IPS-18a (cell line): ENCODE results near the gene JARID2.
A peak's percentile ranks its signal among the peaks of the same experiment; 100 is the strongest.

ENCODE experiments used
- H3K27ac ChIP-seq: one replicate; pipeline ENCODE4 v1.5.1; 2013; ENCODE audit warnings: low read length
- H3K27me3 ChIP-seq: one replicate; pipeline ENCODE4 v1.6.1; 2013; ENCODE audit warnings: mild to moderate bottlenecking, low read length; ENCODE audit not compliant: control insufficient read depth, insufficient read depth
- H3K36me3 ChIP-seq: one replicate; pipeline ENCODE4 v1.6.1; 2013; ENCODE audit warnings: low read depth, low read length; ENCODE audit not compliant: control insufficient read depth
- H3K4me1 ChIP-seq: one replicate; pipeline ENCODE4 v1.6.1; 2013; ENCODE audit warnings: low read depth, low read length; ENCODE audit not compliant: control insufficient read depth
- H3K4me3 ChIP-seq: one replicate; pipeline ENCODE4 v1.5.1; 2013; ENCODE audit warnings: low read length
- H3K9ac ChIP-seq: one replicate; pipeline ENCODE4 v1.6.1; 2013; ENCODE audit warnings: mild to moderate bottlenecking, low read length, moderate library complexity
- H3K9me3 ChIP-seq: one replicate; pipeline ENCODE4 v1.6.1; 2013; ENCODE audit warnings: low read depth, low read length; ENCODE audit not compliant: control insufficient read depth

The JARID2 gene

GRCh38 chr6:15248451-15249370 lies 2.8 kb downstream of the JARID2 start:
- Histone ChIP-seq H3K27me3 (no peaks in the 10 kb centered on the region), H3K36me3 (peaks cover 5% of the 10 kb centered on the region), H3K27ac (no peak overlapping the region), H3K9ac (peak overlapping the region; percentile 11), H3K4me1 (peaks cover 41% of the 10 kb centered on the region), H3K9me3 (no peaks in the 10 kb centered on the region), H3K4me3 (peak overlapping the region; percentile 60)

DNA sequence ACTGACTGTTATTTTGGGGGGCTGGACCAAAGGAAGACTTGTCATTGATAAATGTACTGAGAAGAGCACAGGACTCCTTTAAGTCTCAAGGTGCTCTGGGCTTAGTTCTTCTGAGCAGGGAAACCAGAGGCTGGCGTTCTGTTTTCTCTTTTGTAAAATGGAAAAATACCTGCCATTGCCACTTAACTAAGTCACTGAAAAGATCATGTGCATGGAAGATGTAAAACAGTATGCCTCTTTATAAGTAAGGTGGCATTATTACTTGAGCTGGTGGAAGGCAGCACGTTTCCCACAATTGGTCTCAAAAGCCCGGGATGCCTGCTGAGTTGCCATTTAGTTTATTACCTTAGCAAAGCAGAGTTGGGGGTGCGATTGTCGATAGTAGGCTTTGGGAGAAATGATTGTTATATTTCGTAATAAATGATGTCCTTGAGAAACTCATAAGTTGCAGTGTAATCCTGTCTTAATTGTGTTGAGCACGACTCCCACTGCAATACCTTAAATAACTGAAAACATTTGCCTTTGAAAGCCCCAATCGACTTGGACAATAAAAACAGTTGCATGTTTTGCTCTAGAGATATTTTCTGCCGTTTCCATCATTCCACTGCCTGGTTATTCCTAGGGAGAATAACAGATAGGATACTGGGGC lies 3.6 kb downstream of the JARID2 start:
- H3K36me3 ChIP-seq: peaks cover 11% of the 10 kb centered on the region
- peak overlapping the region; percentile 11 for H3K9ac ChIP-seq
- no peaks in the 10 kb centered on the region for H3K9me3 ChIP-seq
- H3K27ac ChIP-seq: no peak overlapping the region
- H3K27me3 ChIP-seq: no peaks in the 10 kb centered on the region
- peaks cover 44% of the 10 kb centered on the region for H3K4me1 ChIP-seq
- peak overlapping the region; percentile 60 for H3K4me3 ChIP-seq

GRCh38 chr6:15250187-15251168 lies 4.6 kb downstream of the JARID2 start:
- H3K4me3 ChIP-seq: peak overlapping the region; percentile 60
- peaks cover 54% of the 10 kb centered on the region for H3K4me1 ChIP-seq
- no peak overlapping the region for H3K9ac ChIP-seq
- H3K27me3 ChIP-seq: no peaks in the 10 kb centered on the region
- peaks cover 11% of the 10 kb centered on the region for H3K36me3 ChIP-seq
- H3K27ac ChIP-seq: no peak overlapping the region
- no peaks in the 10 kb centered on the region for H3K9me3 ChIP-seq

DNA sequence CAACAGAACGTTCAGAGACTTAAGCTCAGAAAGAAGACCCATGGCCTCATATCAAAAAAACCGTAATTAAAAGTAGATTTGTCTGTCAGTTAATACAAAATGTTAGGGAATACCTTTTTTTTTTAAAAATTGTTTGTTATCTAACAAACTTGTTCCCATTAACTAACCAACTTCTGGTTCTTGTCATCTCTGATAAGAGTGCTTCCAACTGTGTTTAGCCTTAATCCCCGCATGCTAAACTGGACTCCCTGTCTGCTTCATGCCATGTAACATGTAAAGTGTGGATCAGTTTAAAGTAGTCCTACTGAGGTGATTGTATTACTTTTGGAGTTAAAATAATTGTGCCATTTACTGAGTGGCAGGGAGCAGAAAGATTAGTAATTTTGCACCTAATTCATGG lies 6.3 kb downstream of the JARID2 start:
- Histone ChIP-seq H3K4me1 (peaks cover 71% of the 10 kb centered on the region), H3K27ac (no peak overlapping the region), H3K9me3 (no peaks in the 10 kb centered on the region), H3K36me3 (peaks cover 11% of the 10 kb centered on the region), H3K27me3 (no peaks in the 10 kb centered on the region), H3K9ac (no peak overlapping the region), H3K4me3 (no peak overlapping the region)

GRCh38 chr6:15253203-15254022 lies 7.5 kb downstream of the JARID2 start:
- Histone ChIP-seq H3K4me1 (peaks cover 77% of the 10 kb centered on the region), H3K9me3 (no peaks in the 10 kb centered on the region), H3K27me3 (no peaks in the 10 kb centered on the region), H3K36me3 (peaks cover 11% of the 10 kb centered on the region), H3K4me3 (no peak overlapping the region), H3K27ac (no peak overlapping the region), H3K9ac (no peak overlapping the region)

GRCh38 chr6:15254070-15254975 lies 8.5 kb downstream of the JARID2 start:
- Histone ChIP-seq H3K27ac (no peak overlapping the region), H3K36me3 (peaks cover 11% of the 10 kb centered on the region), H3K27me3 (no peaks in the 10 kb centered on the region), H3K9ac (no peak overlapping the region), H3K4me3 (peak overlapping the region; percentile 3), H3K9me3 (no peaks in the 10 kb centered on the region), H3K4me1 (peaks cover 84% of the 10 kb centered on the region)

DNA sequence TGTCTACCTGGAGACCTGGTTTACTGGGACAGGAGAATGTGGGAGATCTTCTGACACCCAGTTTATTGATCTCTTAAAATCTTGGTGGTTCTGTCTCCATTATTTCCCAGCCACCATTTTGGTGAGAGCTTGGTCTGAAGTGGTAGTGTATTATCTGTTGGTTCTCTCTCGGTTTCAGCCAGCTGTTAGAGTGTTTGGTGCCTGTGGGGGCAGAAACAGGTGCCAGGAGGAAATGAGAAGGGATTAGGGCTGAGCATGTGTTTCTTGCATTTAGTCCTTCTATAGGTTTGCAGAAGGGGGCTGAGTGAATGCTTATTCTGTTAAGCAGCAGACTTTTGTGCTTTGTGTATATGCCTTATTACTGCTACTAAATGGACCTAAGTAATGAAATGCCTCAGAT lies 9.6 kb downstream of the JARID2 start:
- Histone ChIP-seq H3K27ac (no peak overlapping the region), H3K27me3 (no peaks in the 10 kb centered on the region), H3K36me3 (peaks cover 11% of the 10 kb centered on the region), H3K4me1 (peaks cover 84% of the 10 kb centered on the region), H3K9ac (no peak overlapping the region), H3K9me3 (no peaks in the 10 kb centered on the region), H3K4me3 (no peak overlapping the region)

DNA sequence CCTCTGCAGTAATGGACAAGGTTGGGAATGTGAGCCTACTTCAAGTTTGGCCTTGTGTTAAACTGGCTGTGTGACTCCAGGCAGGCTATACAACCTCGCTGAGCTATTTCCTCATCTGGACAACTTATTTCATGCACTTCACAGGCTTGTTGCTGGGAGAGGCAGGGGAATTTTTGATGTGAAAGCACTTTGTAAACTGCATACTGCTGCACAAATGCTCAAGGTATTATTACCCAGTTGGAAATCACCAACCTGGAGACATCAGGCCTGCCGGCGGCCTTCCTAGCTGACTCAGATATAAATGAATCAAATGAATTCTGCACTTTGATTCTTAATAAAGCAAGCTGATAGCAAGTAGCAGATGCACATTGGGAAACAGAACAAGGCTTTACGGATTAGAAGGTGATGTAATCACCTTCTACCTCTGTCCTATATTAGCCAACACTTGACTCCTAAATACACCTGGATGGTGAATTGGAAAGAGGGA lies 10.1 kb downstream of the JARID2 start:
- H3K4me3 ChIP-seq: no peak overlapping the region

DNA sequence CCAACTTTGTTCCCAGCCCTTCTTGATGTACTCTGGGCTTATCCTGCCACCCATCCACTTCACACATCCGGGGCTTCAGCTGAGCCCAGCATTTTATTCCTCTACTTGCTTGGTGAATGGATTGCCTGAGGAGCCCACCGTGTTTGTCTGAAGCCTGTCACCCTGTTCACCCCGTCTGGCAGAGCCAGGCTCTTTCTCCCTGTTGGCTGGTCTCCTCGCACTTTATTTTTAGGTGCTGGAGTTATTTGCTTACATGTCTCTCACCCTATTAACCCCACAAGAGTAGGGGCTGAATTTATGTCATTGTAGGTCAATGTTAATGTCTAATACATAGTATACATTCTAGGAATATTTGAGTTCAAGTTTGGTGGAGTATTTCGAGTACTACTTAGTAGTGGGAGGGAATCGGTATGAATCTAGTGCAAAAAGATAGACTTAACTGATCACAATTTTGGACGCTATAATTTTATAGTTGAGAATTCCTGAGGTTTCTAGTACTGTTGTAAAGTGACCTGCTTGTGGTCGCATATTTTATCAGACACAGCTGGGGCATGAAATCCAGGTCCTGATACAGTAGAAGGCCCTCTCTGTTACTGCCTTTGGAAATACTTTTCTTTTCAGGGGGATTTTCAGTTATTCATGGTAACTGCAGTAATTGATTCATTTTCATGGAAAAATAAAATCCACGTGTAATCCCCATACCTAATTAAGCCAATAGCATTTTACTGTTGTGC lies 10.8 kb downstream of the JARID2 start:
- H3K4me3 ChIP-seq: no peak overlapping the region
- no peak overlapping the region for H3K9ac ChIP-seq
- peaks cover 11% of the 10 kb centered on the region for H3K36me3 ChIP-seq
- H3K27me3 ChIP-seq: no peaks in the 10 kb centered on the region
- H3K27ac ChIP-seq: no peak overlapping the region
- peaks cover 81% of the 10 kb centered on the region for H3K4me1 ChIP-seq
- H3K9me3 ChIP-seq: no peaks in the 10 kb centered on the region

More for the DNA sequence above, 10.1 kb downstream of the JARID2 start:
- H3K9ac ChIP-seq: no peak overlapping the region
- H3K27me3 ChIP-seq: no peaks in the 10 kb centered on the region
- no peaks in the 10 kb centered on the region for H3K9me3 ChIP-seq
- no peak overlapping the region for H3K27ac ChIP-seq
- peaks cover 86% of the 10 kb centered on the region for H3K4me1 ChIP-seq
- H3K36me3 ChIP-seq: peaks cover 11% of the 10 kb centered on the region
